ENCODE measurements around the gene U2AF2. TPM values are rescaled to one million over a fixed set of nuclear protein-coding genes. Genes with fewer than 3 reads are reported as not detected.

The U2AF2 gene
- total and polyA plus RNA-seq, 4 donors, result 109 to 181 (median 132) TPM

GRCh38 chr19:55638864-55639359 is 15.9 kb upstream of the U2AF2 start:
- no peaks in the 10 kb centered on the region for H3K9me3 ChIP-seq (ENCODE audit: control insufficient read depth in 4 of 4, insufficient read depth in 3 of 4, low read length in 3 of 4)
- H3K9ac ChIP-seq (ENCODE audit: insufficient read depth in 1 of 2, low read length in 2 of 2), result no peak overlapping the region
- peak overlapping the region in 1 of 2 donors; percentile 13 for H3K27ac ChIP-seq (ENCODE audit: low read depth in 1 of 2, low read length in 1 of 2)

GRCh38 chr19:55640043-55640576 is 14.7 kb upstream of the U2AF2 start:
- Histone ChIP-seq H3K27ac (ENCODE audit: low read depth in 1 of 2, low read length in 1 of 2) (peak overlapping the region; percentile 85 to 90), H3K36me3 (ENCODE audit: control insufficient read depth in 4 of 4, insufficient read depth in 4 of 4, low read length in 4 of 4) (peaks cover 0 to 9% (median 4%) of the 10 kb centered on the region in 4 donors), H3K9ac (ENCODE audit: insufficient read depth in 1 of 2, low read length in 2 of 2) (peak overlapping the region; percentile 17 to 26), H3K27me3 (ENCODE audit: control insufficient read depth in 3 of 3, insufficient read depth in 3 of 3, low read length in 2 of 3) (no peaks in the 10 kb centered on the region), H3K9me3 (ENCODE audit: control insufficient read depth in 4 of 4, insufficient read depth in 3 of 4, low read length in 3 of 4) (no peaks in the 10 kb centered on the region), H3K4me1 (ENCODE audit: control insufficient read depth in 5 of 5, insufficient read depth in 5 of 5, low read length in 5 of 5) (peaks cover 18 to 41% (median 21%) of the 10 kb centered on the region in 5 donors), H3K4me3 (peak overlapping the region; percentile 10)
- peak; percentile 27 for TF ChIP-seq CTCF (IDR thresholded peaks at IDR 0.05; ENCODE audit: control extremely low read depth, extremely low read depth)
- ATAC-seq (ENCODE audit: insufficient read depth, low FRiP score) (peak; percentile 24), DNase-seq (peak; percentile 72 to 78 (median 74))
- WGBS, 2 donors, result 20 to 28% methylated on average over 38 of the region's 38 CpGs

More at GRCh38 chr19:55638864-55639359, 15.9 kb upstream of the U2AF2 start:
- no peaks in the 10 kb centered on the region for H3K27me3 ChIP-seq (ENCODE audit: control insufficient read depth in 3 of 3, insufficient read depth in 3 of 3, low read length in 2 of 3)
- no peak for TF ChIP-seq CTCF (IDR thresholded peaks at IDR 0.05; ENCODE audit: control extremely low read depth, extremely low read depth)
- ATAC-seq (ENCODE audit: insufficient read depth, low FRiP score) (no peak), DNase-seq (peak in 1 of 3 donors; percentile 18)
- H3K4me3 ChIP-seq, result no peak overlapping the region
- H3K4me1 ChIP-seq (ENCODE audit: control insufficient read depth in 5 of 5, insufficient read depth in 5 of 5, low read length in 5 of 5), result peaks cover 11 to 35% (median 21%) of the 10 kb centered on the region in 5 donors
- peaks cover 0 to 3% (median under 1%) of the 10 kb centered on the region in 4 donors for H3K36me3 ChIP-seq (ENCODE audit: control insufficient read depth in 4 of 4, insufficient read depth in 4 of 4, low read length in 4 of 4)
- WGBS, 2 donors, result 81 to 85% methylated on average over 6 of the region's 6 CpGs

DNA sequence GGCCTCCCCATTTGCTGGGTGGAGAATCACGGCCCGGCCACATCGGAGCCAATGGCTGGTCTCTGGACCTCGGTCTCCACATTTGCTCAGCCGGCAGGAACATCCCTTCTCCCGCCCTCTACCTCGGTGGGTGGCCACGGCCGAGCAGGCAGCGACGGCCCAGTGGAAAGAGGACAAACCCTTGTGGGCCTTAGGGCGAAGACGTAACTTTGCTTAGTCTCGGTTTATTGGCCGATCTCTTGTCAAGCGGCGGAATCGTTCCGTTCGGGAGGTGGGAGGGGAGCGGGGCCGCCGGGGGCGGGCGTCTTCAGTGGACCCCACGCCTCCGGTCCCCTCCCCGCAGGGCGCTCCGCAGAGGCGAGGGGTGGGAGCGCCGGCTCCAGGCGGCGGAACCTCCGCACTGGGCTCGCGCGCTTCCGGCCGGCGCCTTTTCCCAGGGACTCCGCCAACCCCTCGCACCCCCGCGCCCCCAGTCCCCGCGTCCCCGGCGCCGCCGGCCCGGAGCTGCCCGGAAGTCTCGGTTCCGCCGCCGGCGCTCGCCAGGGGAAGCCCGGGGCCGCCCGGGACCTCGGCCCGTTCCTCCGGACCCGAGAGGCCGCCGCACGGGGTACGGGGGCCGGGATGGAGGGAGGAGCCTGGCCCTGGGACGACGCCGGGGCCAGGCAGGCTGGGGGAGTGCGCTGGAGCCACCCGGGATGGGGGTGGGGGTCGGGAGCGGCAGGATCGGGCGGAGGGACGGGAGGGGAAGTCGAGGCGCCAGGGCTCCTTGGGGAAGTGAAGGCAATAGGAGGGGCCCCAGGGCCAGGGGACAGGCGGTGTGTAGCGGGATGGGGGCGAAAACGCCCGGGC is 14.0 kb upstream of the U2AF2 start, which contains the start of gene ZNF580:
Gene ZNF580, plus strand, starts transcription at position 426 of the 849 bp plus-strand sequence. CDS start 1,507 bp downstream, outside the sequence.
- WGBS, 2 donors, result 1% methylated on average over 84 to 89 of the region's 89 CpGs

More for the DNA sequence above, 14.0 kb upstream of the U2AF2 start, which contains the start of gene ZNF580:
- DNase-seq, result peak; percentile 76 to 83 (median 83)
- Histone ChIP-seq H3K4me3 (peak within 1 kb of the TSS; percentile 59), H3K9ac (ENCODE audit: insufficient read depth in 1 of 2, low read length in 2 of 2) (peak within 1 kb of the TSS; percentile 37 to 55), H3K27ac (ENCODE audit: low read depth in 1 of 2, low read length in 1 of 2) (peak within 1 kb of the TSS; percentile 85 to 90), H3K27me3 (ENCODE audit: control insufficient read depth in 3 of 3, insufficient read depth in 3 of 3, low read length in 2 of 3) (no peaks in the 10 kb centered on the region), H3K9me3 (ENCODE audit: control insufficient read depth in 4 of 4, insufficient read depth in 3 of 4, low read length in 3 of 4) (no peaks in the 10 kb centered on the region), H3K4me1 (ENCODE audit: control insufficient read depth in 5 of 5, insufficient read depth in 5 of 5, low read length in 5 of 5) (peaks cover 14 to 34% (median 20%) of the 10 kb centered on the region in 5 donors), H3K36me3 (ENCODE audit: control insufficient read depth in 4 of 4, insufficient read depth in 4 of 4, low read length in 4 of 4) (peaks cover 0 to 14% (median 4%) of the 10 kb centered on the region in 4 donors)
- no peak for TF ChIP-seq CTCF (IDR thresholded peaks at IDR 0.05; ENCODE audit: control extremely low read depth, extremely low read depth)
- ATAC-seq (ENCODE audit: insufficient read depth, low FRiP score), result peak; percentile 64
